HG03095 (cell line): Measurements from ENCODE around the gene SSBP3.

ENCODE experiments used
- ATAC-seq: cut with Tn5 transposase; IDR thresholded peaks from one replicate; pipeline ENCODE4 v1.9.1; 2021; ENCODE audit warnings: moderate library complexity; ENCODE audit not compliant: unreplicated experiment

Gene SSBP3

DNA sequence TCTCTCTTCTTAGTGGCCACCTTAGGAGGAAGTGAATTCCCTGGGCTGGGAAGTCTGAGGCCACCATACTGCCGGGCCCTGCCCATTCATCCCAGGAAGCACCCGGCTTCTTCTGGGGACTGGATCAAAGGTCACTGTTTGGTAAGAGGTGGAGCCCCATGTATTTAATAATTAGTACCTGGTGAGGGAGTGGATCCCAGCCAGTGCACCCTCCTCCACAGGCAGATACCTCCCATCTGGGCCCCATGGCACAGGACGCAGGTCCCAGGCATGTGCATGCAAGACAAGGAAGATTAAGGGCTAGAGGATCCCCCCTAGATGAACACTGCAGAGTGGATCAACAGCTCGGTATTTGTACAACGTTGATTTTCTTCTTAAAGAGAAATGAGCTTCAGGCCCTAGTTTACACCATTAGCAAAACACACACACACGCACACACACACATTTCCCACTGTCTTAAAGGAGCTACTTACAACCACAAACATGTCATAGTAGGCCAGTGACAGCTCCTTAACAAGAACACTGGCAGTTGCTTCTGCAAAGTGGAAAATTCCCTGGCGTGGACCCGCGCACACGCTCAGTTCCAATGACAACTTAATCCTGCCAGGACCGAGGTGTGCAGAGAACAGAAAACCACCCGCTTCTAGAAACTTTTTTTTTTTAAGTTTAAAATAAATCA lies 115.5 kb downstream of the SSBP3 start:
- ATAC-seq, result no peak

DNA sequence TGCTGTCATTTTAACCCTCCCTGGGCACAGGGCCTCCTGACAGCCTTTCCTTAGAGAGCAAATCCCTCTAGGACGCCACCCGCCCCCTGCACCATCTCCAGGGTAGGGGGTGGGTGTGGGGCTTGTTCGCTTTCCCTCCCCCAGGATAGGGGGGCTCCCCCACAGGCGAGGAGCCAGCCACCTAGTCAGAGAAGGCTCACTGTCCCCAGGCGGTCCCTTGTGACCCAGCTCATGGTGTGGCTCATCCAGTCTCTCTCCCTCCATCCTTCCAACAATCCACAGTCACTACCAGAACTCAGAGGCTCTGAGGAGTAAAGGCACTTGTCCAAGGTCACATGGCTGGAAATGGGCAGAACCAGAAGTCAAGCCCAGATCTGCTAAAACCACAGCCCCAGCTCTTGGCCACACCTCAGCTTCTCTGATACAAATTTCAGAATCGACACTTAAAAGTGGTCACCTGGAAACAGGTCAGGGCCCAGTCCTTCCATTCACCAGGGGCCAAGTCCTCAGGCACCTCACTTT lies 116.4 kb downstream of the SSBP3 start:
- ATAC-seq, result no peak

DNA sequence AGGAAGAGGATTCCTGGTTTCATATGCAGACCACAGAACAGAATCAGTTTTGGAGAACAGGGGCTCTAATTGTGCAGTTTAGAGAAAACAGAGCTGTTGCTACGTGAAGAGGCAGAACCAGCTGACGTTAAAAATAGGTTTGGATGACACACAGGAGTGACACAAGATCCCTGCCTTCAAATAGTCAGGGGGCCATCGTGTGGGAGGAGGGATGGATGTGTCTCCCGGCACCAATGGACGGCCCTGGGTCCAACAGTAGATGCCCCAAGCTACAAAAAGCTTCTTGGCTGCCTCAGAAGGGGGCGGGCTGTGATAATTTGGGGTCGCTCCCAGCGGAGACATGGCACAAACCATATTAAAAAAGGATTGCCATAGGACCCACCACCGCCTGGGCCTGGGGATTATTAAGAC lies 118.4 kb downstream of the SSBP3 start:
- no peak for ATAC-seq

DNA sequence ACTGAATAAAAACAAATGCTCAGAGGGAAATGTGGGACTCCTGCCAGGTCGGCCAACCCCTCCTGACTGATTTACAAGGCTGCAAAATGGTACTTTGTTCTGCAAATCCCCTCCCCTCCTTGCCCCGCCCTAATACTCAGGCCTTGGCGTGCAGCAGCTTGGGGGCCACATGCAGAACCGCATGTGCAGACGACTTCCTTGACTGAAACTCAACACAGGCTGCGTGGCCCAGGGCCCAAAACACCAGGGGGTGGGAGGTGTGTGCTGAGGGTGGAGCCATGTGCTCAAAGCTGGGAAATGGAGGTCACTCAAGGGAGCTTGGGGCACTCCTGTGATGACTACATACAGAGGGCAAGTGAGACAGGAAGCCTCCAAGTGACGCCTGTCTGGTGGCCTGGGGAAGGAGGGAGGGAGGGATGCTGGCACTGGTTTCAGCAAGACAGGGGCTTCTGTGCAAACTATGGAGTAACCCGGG lies 119.0 kb downstream of the SSBP3 start:
- ATAC-seq, result no peak

DNA sequence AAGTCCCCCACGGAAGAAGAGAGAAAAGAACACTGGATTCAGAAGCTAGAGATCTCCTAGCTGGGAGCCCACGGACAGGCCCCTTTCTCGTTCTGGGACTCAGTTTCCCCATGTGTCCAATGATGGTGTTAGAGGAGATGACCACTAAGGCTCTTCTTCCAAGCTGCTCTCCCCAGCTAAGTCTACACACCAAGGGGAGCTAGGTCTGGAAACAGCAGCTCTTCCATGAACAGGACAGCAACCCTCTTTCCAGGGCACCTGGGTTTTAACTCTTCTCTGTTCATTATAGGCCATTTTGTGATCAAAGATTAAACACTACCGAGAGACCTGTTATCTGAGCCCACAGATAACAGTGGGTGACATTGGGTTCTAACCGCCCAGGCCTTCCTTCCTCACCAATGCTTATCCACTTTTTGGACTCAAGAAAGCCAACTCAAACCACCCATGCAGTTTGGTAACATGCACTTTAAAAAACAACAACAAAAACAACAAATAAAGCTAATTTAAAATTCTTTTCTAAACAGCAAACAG lies 120.3 kb downstream of the SSBP3 start:
- ATAC-seq, result no peak

DNA sequence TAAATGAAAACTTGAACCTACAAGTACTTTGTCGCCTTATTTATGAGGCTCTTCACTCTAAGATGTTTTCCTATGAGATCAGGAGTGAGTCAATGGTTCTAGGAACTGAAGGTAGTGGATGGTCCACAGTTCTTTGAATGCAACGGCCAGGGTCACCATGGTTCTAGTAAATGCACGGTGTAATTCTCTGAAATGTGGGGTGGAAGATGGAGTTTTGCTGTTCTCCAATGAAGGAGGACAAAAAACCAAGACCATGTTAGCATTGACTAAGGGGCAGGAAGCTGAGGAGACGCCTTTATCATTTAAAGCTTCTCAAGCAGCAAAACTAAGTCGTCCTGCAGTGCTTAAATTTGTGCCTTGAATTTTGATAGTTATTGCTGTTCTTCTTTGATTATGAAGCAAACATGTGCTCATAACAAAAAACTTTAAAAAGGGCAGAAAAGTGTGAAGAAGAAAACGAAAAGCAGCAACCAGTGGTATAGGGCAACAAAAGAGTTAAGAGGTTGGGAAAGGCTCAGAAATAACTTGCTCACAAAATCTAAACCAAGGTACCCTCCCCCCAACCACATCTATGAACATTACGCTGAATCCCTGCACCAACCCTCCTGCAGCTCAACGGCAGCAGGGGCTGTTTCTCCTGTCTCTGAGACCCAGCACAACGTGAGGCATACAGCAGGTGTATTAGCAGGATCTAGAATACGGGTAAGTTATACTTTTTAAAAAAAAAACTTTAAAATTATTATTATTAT lies 121.2 kb downstream of the SSBP3 start:
- no peak for ATAC-seq

DNA sequence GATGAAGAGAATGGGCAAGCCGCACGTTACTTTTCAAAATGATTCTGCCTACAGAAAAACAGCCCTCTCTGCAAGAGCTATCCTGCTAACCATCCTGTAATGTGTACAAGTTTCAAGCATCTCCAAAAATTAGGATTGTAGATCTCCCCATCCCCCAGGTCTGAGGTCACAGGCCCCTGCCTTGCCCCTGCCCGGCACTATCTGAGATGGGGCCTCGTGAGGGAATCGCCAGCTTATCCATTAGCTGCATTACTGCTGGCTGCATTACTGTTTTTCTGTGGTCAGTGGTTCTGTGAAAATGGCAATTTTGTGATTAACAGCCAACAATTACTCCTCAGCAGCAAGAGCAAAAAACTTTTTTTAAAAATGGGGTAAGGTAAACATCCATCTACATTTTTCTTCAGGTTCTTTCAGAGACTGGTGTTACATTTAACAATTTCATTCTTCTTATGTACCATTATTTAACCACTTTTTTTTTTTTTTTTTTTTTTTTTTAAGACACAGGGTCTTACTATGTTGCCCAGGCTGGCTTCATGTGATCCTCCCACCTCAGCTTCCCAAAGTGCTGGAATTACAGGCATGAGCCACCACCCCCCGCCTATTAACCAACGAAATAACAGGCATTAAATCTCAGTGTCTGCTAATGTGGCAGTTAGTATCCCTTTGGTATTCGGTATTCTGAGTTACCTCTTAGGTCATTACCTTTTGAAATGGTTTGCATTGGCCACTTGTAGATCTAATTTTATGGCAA lies 122.4 kb downstream of the SSBP3 start:
- ATAC-seq, result no peak

DNA sequence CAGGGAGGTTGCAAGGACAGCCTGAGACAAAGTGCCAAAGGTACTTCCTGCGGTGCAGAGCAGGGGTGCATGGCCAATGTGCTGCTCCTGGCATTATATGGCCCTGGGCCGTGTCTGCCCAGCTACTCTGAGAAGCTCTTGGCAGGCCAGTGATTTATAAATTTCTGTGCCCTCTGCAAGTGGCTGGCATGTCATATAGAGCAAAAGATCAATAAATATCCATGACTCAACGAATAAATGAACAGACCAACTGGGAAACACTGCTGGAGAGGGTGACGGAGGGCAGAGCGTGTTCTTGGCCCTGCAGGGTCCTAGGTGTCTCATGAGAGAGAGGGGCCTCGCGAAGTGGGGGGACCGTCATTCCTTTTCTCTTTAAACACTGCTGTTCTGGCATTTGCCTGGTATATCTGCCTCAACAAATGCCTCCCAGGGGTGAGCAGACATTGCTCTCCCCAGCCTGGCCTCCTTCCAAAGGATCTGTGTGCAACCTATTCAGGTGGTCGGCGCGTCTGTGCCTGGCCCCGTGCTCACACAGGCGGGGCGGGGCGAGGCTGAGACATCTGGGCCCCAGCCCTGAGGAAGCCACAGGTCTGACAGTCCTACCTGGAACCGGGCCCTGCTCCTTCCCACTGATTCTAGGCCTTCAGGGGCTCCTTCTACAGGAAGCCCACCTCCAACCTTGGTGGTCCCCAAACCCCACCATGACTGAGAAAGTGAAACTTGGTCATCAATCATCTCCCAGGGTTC lies 123.9 kb downstream of the SSBP3 start:
- ATAC-seq, result no peak

DNA sequence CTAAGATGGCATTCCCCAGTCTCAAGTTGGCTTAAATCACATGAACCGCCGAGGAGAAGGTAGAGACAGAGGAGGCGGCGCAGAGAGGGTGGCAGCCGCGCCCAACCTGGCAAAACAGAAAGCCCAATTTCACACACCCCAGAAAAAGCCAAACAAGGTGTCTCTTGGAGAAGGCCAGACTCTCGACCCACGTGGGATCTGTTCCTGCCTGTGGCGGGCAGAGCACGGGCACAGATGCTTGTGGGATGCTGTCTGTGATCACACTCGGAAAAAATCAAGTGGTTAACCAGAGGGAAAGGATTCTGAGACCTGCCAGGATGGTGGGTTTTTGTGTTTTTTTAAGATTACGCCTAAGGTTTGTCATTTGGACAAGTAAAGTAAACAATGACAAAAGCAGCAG lies 125.5 kb downstream of the SSBP3 start:
- ATAC-seq, result no peak

DNA sequence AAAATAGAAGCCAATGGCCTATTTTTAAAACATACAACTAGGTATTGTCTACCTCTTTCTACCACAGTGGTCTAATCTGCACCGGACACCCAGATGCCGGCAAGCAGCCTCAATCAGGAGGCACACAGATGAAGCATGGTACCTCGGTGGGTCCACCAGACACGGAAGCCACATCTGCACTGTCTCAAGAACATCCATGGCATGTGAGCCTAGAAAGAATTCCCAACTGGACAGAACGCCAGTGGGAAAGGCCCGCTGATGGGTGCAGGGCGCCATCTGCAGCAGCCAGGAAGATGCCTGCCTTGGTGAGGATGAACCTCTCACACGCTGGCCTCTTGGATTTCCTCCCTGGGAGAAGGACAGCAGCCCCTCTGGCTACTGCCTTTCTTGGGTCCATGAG lies 126.7 kb downstream of the SSBP3 start:
- ATAC-seq, result no peak

DNA sequence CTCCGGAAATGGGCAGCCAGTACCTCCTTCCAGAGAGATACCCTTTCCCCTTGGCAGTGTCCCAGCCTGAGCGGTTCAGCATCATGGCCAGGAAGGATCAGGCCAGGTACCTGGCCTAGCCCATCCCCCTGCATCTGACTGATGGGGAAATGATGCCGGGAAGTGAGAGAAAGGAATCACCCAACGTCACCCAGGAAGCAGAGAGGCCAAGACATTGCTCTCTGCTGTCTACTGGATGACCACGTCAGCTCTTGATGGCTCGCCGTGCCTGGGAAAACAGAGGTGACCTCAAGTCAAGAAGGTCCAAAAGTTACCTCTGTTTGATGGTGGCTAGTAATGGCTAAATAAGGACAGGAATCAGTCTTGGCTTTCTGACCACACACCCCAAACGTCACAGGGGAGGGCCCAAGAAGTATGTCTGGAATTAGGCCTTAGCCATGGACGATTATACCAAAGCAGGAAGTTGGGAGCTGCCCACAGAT lies 127.2 kb downstream of the SSBP3 start:
- ATAC-seq, result no peak

DNA sequence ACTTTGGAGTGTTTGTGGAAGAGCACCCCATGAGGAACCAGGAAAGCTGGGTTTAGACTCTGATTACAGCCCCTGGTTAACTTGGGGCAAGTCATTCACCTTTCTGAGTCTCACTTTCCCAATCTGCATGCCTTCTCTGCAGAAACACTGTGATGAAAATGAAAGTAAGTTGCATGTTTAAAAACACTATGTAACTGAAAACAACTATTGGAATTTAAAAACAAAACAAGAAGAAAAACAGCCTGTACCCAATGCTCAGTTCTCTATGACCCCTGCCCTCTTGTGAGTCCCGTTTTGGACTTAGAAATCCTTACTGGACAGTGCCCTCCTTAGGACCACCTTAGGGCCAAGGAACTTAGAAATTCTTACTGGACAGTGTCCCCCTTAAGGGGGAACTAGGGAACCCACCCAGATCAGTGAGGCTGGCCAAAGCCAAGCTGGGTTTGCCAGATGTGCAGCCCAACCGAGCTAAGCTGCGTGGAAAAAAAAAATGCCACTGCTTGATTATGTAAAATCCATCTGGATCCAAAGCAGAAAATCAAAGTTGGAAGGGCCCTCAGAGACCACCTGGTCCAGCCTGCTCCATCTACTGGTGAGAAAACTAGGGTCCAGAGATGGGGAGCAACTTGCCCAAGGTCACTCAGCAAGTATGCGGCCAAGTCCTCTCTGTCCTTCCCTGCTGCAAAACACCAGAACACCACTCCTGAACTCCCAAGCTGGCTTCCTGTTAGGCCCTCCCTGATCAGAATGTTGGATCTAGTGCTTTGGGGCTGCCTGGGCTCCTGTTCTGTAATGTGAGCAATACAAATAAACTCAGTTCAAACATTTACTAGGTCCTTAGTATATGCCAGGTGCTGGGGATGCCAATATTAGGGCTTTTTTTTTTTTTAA lies 128.5 kb downstream of the SSBP3 start:
- no peak for ATAC-seq

DNA sequence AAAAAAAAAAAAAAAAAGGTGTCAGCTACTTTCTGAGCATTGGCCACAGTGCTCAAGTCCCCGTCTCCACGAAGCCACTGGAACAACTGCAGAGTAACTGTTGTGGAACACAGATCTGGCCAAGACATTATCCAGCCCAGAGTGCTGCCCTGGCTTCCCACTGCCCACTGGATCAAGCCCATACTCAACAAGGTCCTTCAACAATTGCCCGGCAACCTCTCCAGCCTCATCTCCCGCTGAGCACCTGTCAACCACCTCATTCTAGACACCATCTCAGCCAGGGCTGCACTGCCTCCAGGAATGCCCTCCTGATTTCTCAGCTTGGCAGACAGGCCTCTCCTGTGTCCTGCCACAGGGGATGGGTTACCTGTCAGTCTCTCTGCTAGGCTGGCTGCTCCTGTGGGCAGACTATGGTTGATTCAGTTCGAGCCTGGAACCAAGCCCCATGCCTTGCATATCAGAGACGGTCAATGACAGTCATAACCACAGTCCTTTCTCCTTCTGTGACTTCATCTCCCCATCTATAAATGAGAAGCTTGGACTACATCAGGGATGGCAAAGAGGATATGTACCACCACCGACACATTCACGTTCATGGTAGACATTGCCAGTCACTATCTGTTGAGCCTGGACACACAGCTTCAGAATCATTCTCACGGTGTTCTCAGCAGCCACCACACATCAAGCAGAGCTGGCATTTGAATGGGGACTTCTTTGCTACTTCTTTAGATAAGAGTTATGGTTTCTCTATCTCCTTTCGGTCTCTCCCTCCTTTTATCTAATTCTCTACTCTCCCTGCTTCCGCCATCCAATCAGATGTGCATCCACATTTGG lies 129.4 kb downstream of the SSBP3 start:
- ATAC-seq, result no peak

DNA sequence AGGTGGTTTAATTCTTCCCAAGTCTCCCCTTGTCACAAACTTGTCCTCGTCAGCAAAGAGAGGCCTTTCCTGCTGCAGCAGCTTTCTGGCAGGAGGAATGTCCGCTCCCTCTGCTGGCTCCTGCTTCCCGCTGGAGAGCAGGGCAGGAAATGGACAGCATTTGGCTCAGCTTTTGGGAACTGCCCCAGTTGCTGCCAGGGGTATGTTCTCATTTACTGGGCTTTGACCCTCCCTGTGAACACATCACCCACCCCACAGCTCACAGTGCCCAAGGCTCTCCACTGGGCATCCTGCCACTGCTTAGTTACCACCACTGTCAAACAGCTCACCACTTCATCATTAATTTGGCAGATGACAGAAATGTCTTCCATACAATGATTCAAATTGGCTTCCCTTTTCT lies 130.8 kb downstream of the SSBP3 start:
- ATAC-seq, result no peak

DNA sequence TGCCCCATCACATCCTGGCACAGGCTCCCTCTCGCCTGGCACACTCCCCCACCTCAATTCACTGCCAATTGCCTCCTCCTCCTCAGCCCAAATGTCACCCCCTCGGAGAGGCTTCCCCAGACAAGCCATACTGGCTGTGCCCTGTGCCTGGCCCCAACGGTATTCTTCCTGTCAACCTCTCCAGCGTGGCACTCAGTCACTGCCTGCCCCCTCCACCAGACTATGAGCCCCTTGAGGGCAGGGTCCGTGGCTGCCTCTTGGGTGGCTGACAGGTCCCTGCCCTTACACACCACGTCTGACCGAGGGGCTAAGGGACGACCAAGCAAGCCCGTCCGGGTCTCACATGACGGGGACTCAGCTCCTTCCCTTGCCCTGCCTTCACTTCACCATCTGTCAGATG lies 131.3 kb downstream of the SSBP3 start:
- no peak for ATAC-seq

DNA sequence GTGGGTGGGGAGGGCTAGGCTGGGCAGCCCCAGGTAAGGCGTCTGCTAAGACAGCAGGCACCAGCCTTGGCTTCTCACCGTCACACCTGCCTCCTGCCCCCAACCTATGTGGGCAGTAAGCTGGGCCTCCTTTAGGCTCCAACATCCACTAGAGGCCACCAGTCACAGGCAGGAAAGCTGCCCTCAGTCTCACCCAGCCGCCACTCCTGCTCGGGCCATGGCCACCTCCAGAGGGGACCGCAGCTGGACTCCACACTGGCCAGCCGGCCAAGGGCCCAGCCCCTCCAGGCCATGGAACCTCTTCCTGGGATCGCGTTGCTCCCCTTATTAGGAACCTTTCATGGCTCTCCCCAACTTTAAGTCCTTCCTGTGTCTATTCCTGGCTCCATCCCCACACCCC lies 131.7 kb downstream of the SSBP3 start:
- no peak for ATAC-seq

DNA sequence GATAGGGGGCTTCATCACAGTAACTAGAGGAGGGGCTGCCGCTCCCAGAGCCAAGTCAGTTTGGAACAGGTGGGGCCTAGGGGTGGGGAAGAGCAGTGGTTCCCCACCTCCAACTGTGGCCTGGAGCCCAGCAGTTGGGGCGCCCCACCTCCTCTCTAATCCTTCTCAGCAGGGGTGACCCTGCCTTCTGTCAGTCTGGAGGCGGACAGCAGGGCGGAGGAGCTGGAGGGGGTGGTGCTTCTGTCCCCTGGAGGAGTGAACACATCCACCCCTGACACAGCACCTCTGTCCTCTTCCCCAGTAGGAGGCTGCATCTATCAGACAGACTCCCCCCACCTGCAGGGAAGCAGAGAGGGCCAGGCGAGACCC lies 132.4 kb downstream of the SSBP3 start:
- ATAC-seq, result no peak

DNA sequence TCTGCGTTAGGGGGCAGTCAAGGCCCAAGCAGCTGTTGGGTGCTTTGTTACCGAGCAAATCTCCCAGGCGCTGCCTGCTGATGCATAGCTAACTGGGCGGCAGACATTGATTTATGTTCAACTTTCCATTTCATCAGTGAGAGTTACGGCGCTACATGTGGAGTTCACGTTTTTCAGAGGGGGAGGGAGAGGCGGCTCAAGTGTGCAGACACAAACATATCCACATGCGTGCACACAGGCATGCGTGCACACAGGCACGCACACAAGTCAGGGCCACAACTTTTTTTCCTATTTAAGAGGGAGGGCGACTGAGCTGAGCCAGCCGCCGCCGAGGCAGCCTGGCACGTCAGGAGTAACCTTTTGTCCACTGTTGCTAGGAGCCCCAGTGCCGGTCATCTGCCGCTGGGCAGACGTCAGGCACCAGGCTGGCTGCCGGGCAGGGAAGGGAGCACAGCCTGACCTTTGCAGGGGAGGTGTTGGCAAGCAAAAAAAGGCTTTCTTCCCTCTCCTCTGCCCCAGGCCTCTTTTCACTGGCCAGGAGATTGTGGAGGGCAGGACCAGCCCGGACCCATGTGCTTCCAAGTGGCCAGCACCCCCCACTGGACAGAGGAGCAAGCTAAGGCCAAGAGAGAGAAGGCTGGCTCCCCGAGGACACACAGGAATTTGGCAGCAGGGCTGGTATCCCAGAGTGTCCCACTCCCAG lies 133.0 kb downstream of the SSBP3 start:
- ATAC-seq, result no peak
